ENCODE results near the gene YWHAH. TPM values are rescaled to one million over a fixed set of nuclear protein-coding genes. Genes with fewer than 3 reads are reported as not detected.
"Not testable (repeated sequence)": the region's sequence is repeated elsewhere in the genome, so short reads cannot be mapped to it uniquely, and the experiment has no call there.

Gene YWHAH
- polyA plus RNA-seq, 12 donors: 88.2 to 125 (median 102) TPM; not detected in 1

DNA sequence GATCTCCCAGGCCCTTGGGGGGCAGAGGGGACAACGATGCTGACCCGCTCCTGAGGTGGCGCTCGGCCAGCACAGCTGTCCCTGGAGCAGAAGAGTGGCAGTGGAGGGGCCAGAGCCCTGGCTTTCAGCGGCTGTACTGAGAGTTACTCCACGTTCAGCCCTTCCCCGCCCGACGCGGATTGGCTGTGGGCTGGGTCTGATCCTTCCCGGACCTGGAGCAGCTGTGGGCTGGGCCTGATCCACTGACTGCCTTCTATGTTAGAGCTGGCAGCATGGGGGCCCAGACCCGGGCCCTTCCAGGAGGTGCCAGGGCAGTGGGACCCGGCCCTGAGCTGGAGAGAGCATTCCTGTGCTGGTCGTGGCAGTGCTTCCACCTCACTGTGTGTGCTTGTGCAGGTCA lies 27.8 kb downstream of the YWHAH start:
- DNase-seq: no peak

DNA sequence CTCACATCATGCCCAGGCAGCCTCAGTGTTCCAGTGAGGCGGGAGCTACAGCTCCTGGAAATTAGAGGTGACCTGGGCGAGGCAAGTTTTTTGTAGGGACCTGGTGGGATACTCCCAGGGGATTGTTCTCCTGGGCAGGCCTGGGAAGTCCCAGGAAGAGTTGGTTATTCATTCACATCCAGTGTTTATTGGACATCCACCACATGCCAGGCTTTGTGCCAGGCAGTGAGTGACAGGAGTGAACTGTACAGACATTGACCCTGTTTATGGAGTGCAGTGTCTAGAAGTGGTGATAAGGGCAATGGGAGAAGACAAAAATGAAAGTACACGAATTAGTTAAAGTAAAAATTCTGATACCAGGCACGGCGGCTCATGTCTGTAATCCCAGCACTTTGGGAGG lies 29.4 kb downstream of the YWHAH start:
- DNase-seq: no peak

DNA sequence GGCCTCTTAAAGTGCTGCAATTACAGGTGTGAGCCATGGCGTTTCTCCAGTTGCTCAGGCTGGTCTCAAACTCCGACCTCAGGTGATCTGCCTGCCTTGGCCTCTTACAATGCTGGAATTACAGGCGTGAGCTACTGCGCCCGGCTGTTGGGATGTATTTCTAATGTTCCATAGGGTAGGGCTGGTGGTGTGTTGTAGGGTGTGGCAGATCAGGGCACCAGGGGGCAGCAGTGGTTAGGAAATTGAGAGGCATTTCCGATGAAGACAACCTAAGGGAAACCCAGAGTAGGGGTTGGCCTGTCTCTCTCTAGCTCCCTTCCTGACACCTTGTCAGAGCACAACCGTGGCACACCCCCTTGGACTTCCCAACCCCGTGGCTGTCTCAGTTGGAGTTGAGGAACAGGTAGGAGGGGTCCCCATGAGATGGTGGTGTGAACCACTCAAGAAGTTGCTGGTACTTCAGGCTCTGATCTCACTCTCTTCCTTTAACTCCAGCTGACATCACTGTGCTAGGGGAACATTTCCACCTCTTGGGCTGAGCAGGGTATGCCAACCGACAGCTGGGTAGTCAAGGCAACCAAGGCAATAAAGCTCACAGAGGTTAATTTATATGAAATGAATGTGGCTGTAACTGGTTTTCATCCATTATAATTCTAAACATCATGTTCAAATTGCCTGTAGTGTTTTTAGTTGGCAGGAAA lies 33.0 kb downstream of the YWHAH start:
- DNase-seq: peak; percentile 56

DNA sequence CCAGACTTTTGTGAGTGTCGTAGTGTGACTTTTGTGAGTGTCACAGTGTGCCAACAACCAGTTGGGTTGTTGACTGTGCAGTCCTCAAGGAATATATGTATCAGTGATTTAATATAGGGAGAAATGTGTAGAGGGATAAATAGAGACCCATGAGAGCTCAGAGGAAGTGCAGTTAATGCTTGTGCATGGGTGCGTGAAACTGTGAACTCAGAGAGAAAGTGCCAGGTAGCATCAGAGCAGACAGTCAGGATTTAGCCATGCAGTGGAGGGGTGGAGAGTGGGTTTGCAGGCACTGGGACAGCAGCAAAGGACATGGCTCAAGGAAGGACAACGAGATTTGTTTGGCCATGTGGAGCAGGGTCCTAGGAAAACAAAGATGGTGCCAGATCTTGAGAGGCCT lies 33.6 kb downstream of the YWHAH start:
- no peak for DNase-seq

DNA sequence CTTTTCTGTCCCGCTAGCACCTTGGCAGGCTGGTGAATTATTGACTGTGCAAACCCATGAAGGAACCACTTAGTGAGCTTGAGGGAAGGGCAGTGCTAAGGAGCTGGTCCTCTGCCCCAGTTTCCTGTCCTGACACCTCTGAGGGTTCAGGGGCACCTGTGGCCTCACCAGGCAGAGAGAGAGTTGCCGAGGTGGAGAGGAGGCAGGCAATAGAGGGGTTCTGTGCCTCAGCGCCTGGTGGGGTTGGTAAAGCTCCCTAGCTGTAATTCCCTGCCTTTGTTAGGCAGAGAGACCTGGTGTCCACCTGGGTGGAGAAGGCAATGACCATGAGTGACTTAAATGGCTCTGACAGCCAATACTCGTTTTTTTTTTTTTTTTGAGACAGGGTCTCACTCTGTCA lies 36.3 kb downstream of the YWHAH start:
- DNase-seq: no peak

DNA sequence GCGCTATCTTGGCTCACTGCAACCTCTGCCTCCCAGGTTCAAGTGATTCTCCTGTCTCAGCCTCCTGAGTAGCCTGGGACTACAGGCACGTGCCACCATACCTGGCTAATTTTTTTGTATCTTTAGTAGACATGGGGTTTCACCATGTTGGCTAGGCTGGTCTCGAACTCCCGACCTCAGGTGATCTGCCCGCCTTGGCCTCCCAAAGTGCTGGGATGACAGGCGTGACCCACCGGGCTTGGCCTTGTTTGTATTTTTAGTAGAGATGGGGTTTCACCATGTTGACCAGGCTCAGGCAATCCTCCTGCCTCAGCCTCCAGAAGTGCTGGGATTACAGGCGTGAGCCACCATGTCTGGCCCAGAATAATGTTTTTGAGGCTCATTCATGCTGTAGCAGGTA lies 37.6 kb downstream of the YWHAH start:
- not testable (repeated sequence) for DNase-seq

DNA sequence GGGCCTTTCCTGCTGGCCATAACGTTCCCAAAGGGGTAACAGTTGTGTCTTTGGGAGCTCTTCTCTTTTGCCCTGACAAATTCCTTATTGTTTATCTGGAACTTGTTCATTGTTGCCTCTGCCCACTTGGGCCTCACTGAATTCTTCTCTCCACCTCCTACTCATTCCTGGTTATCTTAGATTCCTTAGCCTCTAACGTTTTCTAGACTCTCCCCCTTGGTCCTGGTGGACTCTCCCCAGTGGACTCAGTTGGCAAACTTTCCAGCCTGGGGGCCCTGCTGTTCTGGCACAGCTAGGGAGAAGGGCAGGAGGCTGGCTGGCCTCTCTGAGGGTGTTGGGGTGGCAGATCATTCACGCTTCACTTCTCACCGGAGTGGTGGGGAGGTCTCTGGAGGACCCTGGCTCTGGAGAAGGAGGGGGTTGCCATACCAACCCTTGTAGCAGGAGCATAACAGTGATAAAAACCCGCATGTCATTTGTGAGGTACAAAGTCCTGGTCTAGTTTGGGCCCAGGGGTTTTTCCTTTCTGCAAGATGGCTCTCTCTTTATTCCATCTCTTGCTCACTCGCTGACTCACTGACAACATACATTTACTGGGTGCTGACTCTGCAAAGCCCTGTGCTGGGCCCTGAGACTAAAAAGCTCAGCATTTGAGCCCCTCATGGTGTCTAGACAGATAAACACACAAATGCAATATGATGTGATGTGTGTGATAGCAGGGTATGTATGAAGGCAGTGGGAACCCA lies 39.7 kb downstream of the YWHAH start:
- DNase-seq: no peak

DNA sequence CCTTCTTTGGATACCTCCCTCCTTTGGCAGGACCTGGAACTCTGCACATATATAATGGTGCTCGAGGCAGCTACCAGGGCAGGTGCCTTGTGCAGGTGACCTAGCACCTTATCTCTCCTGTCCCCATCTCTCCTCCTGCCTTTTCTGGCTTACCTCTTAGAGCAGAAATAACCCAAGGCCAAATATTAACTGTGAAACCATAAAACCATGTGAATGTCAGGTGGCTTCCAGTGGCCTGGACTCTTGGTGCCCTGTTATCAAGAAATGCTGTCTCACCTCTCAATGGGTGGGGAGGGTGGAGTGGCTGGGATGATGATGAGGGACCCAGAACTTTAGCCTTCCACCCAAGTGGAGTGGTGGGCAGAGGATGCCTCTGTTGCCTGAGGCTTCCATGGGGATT lies 42.9 kb downstream of the YWHAH start:
- DNase-seq: no peak

DNA sequence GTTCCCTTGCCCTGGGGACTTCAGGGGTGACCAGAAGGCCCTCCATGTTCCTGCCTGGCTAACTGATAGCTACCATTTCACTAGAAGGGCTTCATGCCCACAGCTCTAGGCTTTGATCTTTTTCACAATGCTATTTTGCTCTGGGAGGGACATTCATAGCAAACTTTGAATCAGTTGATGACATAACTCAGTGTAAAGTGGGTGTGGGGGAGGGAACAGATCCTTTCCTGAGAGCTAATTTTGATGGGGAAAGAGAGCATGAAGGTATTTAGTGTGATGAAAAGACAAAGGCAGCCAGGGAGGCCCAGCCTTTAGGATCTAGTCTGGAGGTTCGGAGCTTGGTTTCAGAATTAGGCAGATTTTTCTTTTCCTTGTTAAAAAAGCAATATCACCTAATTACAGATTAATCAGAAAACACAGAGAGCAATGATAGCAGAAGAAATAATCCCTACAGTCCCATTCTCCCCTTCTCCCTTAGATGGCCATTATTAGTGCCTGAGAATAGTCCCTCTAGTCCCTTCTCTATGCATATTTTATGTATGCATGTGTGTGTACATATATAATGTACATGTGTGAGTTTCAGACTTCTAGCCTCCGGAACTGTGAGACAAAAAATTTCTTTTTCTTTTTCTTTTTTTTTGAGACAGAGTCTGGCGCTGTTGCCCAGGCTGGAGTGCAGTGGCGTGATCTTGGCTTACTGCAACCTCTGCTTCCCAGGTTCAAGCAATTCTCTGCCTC lies 46.9 kb downstream of the YWHAH start:
- no peak for DNase-seq

DNA sequence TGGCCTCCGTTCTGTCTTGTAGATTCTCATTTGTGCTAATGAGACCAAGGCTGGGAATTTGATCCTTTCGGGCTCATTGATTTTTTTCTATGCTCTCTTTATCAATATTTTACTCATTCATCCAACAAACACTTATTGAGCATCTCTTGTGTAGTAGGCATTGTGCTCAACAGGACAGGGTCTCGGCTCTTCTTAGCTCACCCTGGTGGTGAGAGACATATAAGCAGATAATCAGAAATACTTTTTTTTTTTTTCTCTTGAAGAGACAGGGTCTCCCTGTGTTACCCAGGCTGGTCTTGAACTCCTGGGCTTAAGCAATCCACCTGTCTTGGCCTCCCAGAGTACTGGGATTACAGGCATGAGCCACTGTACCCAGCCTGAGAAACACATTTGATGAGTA lies 50.7 kb downstream of the YWHAH start:
- no peak for DNase-seq

DNA sequence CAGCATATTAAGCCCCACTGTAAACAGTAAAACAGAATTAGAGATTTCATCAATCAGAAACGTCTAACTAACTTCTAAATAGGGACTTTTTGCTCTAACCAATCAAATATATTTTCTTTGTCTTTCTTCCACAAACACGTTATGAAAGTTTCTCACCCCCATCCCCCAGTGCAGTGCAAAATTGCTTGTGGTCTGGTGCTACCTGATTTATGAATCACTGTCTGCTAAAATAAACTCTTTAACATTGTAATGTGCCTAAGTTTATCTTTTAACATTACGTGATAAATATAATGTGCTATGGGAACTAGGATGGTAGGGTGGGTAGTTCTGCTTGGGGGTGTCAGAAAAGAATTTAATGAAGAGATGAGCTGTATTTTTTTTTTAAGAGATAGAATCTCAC lies 51.5 kb downstream of the YWHAH start:
- no peak for DNase-seq

DNA sequence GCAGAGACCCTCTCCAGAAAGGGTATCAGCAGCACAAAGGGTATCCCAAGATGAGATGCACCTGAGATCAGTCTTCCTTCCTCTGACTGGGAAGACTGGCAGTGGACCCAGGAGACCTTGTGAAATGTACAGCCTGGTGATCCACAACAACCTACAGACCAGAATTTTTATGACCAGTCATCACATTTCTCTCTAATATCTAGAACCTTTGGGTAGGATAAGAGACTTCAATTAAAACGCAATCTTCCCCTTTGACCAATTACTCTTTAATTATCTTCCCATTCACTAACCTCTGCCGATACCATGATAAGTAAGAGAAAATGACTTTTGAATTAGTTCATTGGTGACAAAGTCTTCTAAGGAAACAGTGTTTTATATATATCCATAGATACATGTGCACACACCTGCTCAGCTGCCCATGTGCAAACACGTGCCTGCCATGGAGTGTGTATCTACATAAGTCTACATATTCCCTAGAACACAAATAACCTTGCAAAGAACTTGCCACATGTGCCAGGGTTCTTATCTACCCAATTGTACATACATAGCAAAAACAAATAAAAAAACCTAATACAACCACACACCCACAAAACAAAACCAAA lies 54.5 kb downstream of the YWHAH start:
- no peak for DNase-seq

DNA sequence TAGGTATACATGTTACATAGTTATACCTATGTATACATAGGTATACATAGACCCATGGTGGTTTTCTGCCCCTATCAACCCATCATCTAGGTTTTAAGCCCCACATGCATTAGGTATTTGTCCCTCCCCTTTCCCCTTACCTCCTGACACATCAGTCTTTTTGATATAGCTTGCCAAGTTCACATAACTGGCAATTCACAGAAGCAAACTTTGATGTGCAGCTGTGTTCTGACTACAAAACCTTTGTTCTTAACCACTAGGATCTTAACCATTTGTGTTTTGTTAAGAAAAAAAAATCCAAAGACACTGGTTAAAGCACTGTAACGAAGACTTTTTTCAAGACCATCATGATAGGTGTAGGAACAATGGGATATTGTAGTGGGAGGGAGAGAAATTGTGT lies 55.8 kb downstream of the YWHAH start:
- DNase-seq: no peak

DNA sequence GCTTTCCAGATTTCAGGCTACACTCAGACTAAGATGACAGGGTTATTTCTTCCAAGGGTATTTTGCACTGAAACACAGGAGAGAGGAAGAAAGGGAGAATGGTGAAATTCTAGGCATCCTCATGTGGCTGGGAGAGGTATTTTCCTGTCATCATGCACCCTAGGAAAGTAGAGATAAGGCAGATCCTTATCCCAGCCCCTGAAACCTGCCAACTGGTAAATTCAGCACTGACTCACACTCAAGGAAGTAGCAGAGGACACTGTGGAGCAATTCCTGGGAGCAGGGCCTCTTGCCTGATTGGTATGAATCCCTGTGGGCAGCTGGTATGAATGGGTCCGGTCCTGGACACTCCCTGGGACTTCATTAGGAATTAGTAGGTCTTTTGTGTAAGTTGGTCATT lies 61.1 kb downstream of the YWHAH start:
- DNase-seq: no peak

Other genes starting within 250 kb of the YWHAH start
- gene PRR14L, start 194.4 kb upstream of the YWHAH start, polyA plus RNA-seq (ENCODE audit: insufficient read length in 12 of 12): 10 to 100 TPM in 11 of 12 donors, not detected in 1; 12.8 to 26.5 (median 17.9) TPM
- gene DEPDC5, start 190.5 kb upstream of the YWHAH start, polyA plus RNA-seq (ENCODE audit: insufficient read length in 12 of 12): 10 to 100 TPM in 4 of 12 donors, 1 to 10 TPM in 7, not detected in 1; 7.1 to 13.8 (median 9.3) TPM
- gene SLC5A1, start 98.7 kb downstream of the YWHAH start, polyA plus RNA-seq (ENCODE audit: insufficient read length in 12 of 12): 10 to 100 TPM in 1 of 12 donors, 1 to 10 TPM in 9, under 1 TPM in 1, not detected in 1; 0.71 to 10.8 (median 2.1) TPM
- gene C22orf42, start 214.8 kb downstream of the YWHAH start, polyA plus RNA-seq (ENCODE audit: insufficient read length in 12 of 12): under 1 TPM in 1 of 12 donors, not detected in 11; 0.48 TPM

Data from muscle of arm (tissue), 12 donors.